GM18873 (cell line): ENCODE measurements around the gene CAMK2D.

Source experiments
- ATAC-seq: cut with Tn5 transposase; IDR thresholded peaks from one replicate; pipeline ENCODE4 v1.9.1; 2021; ENCODE audit warnings: mild to moderate bottlenecking, moderate library complexity, moderate number of reproducible peaks; ENCODE audit not compliant: unreplicated experiment, low FRiP score

The CAMK2D gene

GRCh38 chr4:113411496-113411938, 350.0 kb downstream of the CAMK2D start:
- ATAC-seq = no peak

- ATAC-seq = no peak
Observed at GRCh38 chr4:113410686-113411085, 350.9 kb downstream of the CAMK2D start.

- ATAC-seq = no peak
Observed at GRCh38 chr4:113409181-113409580, 352.4 kb downstream of the CAMK2D start.

- no peak for ATAC-seq
Observed at GRCh38 chr4:113407409-113407808, 354.1 kb downstream of the CAMK2D start.

- no peak for ATAC-seq
Observed at GRCh38 chr4:113406723-113407016, 354.9 kb downstream of the CAMK2D start.

GRCh38 chr4:113405874-113406722, 355.4 kb downstream of the CAMK2D start:
- ATAC-seq = no peak

- ATAC-seq = no peak
Observed at GRCh38 chr4:113404841-113405240, 356.7 kb downstream of the CAMK2D start.

- ATAC-seq = no peak
Observed at GRCh38 chr4:113404167-113404571, 357.4 kb downstream of the CAMK2D start.
